Testis (tissue), 2 donors: ENCODE results near the gene TRMT61A.

Experiments
- CTCF ChIP-seq, 3 experiments: fragments of 450-650 bp in 2 of 3; fragments of 200-600 bp in 1 of 3; sonication (generic) in 1 of 3; IDR thresholded peaks; one replicate each; pipeline ENCODE4 v1.5.1; 2016 to 2019; ENCODE audit warnings: antibody characterized with exemption in 3 of 3, mild to moderate bottlenecking in 2 of 3, moderate library complexity in 1 of 3
- POLR2A ChIP-seq: fragments of 450-650 bp; IDR thresholded peaks from one replicate; pipeline ENCODE4 v1.6.1; 2017; ENCODE audit warnings: antibody characterized with exemption, mild to moderate bottlenecking, moderate library complexity

- TF ChIP-seq POLR2A, result no peak
- no peak for TF ChIP-seq CTCF (IDR thresholded peaks at IDR 0.05)
Observed at GRCh38 chr14:103491691-103492090, 37.3 kb upstream of the TRMT61A start.
